Measurements from ENCODE around the gene RIN3.

Gene RIN3

GRCh38 chr14:92558319-92558718, 44.7 kb downstream of the RIN3 start:
- no peak for DNase-seq

GRCh38 chr14:92559486-92559885, 45.9 kb downstream of the RIN3 start:
- no peak for DNase-seq

- DNase-seq = no peak
Observed at GRCh38 chr14:92560106-92560865, 46.7 kb downstream of the RIN3 start.

GRCh38 chr14:92561906-92562479, 48.4 kb downstream of the RIN3 start:
- DNase-seq = no peak

GRCh38 chr14:92563359-92563758, 49.8 kb downstream of the RIN3 start:
- DNase-seq = no peak

- no peak for DNase-seq
Observed at GRCh38 chr14:92563765-92564285, 50.2 kb downstream of the RIN3 start.

- DNase-seq = no peak
Observed at GRCh38 chr14:92564344-92565039, 50.9 kb downstream of the RIN3 start.

- DNase-seq = no peak
Observed at GRCh38 chr14:92565040-92565717, 51.6 kb downstream of the RIN3 start.

GRCh38 chr14:92565718-92566115, 52.1 kb downstream of the RIN3 start:
- no peak for DNase-seq

- DNase-seq = no peak
Observed at GRCh38 chr14:92567173-92567725, 53.7 kb downstream of the RIN3 start.

- no peak for DNase-seq
Observed at GRCh38 chr14:92568621-92569479, 55.3 kb downstream of the RIN3 start.

GRCh38 chr14:92570674-92571262, 57.2 kb downstream of the RIN3 start:
- DNase-seq = no peak

- DNase-seq = no peak
Observed at GRCh38 chr14:92572050-92572449, 58.5 kb downstream of the RIN3 start.

GRCh38 chr14:92573761-92574498, 60.3 kb downstream of the RIN3 start:
- no peak for DNase-seq

- DNase-seq = no peak
Observed at GRCh38 chr14:92575061-92575747, 61.6 kb downstream of the RIN3 start.

- no peak for DNase-seq
Observed at GRCh38 chr14:92575748-92576303, 62.2 kb downstream of the RIN3 start.

- DNase-seq = no peak
Observed at GRCh38 chr14:92577321-92577742, 63.8 kb downstream of the RIN3 start.

- DNase-seq = no peak
Observed at GRCh38 chr14:92578511-92578910, 64.9 kb downstream of the RIN3 start.

- no peak for DNase-seq
Observed at GRCh38 chr14:92579244-92579936, 65.8 kb downstream of the RIN3 start.

Measured in NCI-H524 treated with DMSO at 0.1 percent for 48 hours (cell line).